ENCODE data around the gene AGPAT3. TPM values are rescaled to one million over a fixed set of nuclear protein-coding genes. Genes with fewer than 3 reads are reported as not detected.

Gene AGPAT3
- total and polyA plus RNA-seq, 8 donors: 9.9 to 83.1 (median 36.7) TPM

DNA sequence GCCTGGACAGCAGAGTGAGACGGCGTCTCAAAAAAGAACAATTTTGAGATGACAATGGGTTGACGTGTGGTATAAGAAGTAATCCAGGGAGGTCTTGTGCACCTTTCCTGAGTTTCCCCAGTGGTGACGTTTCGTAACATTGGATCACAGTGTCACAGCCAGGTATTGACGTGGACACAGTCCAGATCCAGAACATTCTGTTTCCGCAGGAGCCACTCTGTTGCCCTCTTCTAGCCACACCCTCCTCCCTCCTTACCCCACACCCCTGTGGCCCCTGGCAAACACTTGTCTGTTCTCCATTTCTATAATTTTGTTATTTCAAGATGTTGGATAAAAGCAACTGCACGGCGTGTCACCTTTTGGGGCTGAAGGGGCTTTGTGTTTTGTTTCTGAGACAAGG is 140.6 kb downstream of the AGPAT3 start:
- WGBS, 5 donors: 81 to 88% (median 84%) methylated on average over 9 of the region's 9 CpGs

DNA sequence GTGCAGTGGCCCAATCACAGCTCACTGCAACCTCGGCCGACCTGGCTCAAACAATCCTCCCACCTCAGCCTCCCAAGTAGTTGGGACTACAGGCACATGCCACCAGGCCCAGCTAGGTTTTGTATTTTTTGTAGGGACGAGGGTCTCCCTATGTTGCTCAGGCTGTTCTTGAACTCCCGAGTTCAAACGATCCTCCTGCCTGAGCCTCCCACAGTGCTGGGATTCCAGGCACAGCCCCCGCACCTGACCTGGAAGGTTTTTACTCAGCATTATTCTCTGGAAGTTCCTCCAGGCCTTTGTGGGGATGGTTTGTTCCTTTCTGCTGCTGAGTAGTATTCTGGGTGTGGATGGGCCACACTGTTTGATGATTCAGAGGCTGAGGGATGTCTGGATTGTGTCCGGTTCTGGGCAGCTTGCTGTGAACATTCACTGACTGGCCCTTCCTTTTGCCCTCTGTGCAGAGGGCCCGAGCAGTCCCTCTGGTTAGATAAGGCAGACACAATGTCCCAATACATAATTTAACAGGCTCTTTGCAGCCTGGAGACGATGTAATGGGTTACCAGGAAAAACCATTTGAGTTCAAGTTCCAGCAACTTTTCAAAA is 141.1 kb downstream of the AGPAT3 start:
- Histone ChIP-seq H3K27ac (peak overlapping the region in 4 of 5 donors; percentile 34 to 56 (median 51)), H3K4me1 (peaks cover 0 to 9% (median 3%) of the 10 kb centered on the region in 4 donors), H3K9me3 (no peaks in the 10 kb centered on the region), H3K27me3 (no peaks in the 10 kb centered on the region), H3K36me3 (no peaks in the 10 kb centered on the region), H3K4me3 (no peak overlapping the region)
- 70 to 80% (median 76%) methylated on average over 9 of the region's 9 CpGs for WGBS, 5 donors
- peak in 1 of 2 donors; percentile 42 for DNase-seq
- TF ChIP-seq, protein P1, sequence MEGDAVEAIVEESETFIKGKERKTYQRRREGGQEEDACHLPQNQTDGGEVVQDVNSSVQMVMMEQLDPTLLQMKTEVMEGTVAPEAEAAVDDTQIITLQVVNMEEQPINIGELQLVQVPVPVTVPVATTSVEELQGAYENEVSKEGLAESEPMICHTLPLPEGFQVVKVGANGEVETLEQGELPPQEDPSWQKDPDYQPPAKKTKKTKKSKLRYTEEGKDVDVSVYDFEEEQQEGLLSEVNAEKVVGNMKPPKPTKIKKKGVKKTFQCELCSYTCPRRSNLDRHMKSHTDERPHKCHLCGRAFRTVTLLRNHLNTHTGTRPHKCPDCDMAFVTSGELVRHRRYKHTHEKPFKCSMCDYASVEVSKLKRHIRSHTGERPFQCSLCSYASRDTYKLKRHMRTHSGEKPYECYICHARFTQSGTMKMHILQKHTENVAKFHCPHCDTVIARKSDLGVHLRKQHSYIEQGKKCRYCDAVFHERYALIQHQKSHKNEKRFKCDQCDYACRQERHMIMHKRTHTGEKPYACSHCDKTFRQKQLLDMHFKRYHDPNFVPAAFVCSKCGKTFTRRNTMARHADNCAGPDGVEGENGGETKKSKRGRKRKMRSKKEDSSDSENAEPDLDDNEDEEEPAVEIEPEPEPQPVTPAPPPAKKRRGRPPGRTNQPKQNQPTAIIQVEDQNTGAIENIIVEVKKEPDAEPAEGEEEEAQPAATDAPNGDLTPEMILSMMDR (IDR thresholded peaks at IDR 0.05): no peak
- TF ChIP-seq EP300 (IDR thresholded peaks at IDR 0.05) (no peak), POLR2AphosphoS5 (IDR thresholded peaks at IDR 0.05) (peak in 1 of 3 donors; percentile 42)
- intact Hi-C loops (cut with DNase I; ENCODE audit: low total_unique reads): no loop called here

More for the DNA sequence above, 140.6 kb downstream of the AGPAT3 start:
- DNase-seq: no peak
- intact Hi-C loops (cut with DNase I; ENCODE audit: low total_unique reads): no loop called here
- H3K4me1 ChIP-seq: peaks cover 0 to 5% (median 0%) of the 10 kb centered on the region in 4 donors
- no peak for TF ChIP-seq POLR2AphosphoS5 (IDR thresholded peaks at IDR 0.05)
- TF ChIP-seq, protein P1 (IDR thresholded peaks at IDR 0.05): no peak
- TF ChIP-seq EP300 (IDR thresholded peaks at IDR 0.05): no peak
- no peak for TF ChIP-seq POLR2A (IDR thresholded peaks at IDR 0.05)
- H3K9me3 ChIP-seq: no peaks in the 10 kb centered on the region
- no peak overlapping the region for H3K4me3 ChIP-seq
- H3K36me3 ChIP-seq: no peaks in the 10 kb centered on the region
- no peaks in the 10 kb centered on the region for H3K27me3 ChIP-seq
- peak overlapping the region in 4 of 5 donors; percentile 34 to 56 (median 51) for H3K27ac ChIP-seq

DNA sequence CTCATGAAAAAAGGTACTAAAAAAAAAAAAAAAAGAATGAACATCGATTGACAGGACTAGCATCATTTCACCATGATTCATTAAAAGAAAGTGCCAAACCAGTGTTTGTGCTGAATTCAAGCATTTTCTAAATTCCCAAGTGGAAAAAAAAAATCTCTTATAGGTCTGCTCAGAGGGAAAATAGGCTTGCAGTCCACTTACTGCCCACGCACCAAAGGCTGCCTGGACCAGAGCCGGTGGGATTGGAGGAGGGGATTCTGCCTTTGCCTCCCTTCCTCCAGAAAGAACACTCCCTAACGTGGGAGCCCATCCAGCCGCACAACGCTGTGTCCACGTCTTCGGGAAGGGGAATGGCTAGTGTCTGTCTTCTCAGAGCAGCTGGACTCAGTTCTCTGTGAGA is 141.6 kb downstream of the AGPAT3 start:
- intact Hi-C loops (cut with DNase I; ENCODE audit: low total_unique reads): no loop called here
- peak overlapping the region in 3 of 5 donors; percentile 28 to 54 (median 50) for H3K27ac ChIP-seq
- 71 to 82% (median 79%) methylated on average over 8 of the region's 8 CpGs for WGBS, 5 donors

DNA sequence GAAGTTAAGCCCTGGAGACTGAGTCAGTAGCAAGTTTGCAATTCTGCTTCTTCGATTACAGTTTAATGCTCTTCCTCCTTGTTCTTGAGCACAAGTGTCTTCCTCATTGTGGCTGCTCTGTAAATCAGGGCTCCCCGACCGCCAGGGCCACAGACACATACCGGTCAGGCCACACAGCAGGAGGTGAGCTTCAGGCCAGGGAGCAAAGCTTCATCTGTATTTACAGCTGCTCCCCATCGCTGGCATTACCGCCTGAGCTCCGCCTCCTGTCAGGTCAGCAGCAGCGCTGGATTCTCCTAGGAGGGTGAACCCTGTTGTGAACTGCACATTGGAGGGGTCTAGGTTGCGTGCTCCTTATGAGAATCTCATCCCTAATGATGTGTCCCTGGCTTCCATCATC is 145.4 kb downstream of the AGPAT3 start:
- TF ChIP-seq EP300 (IDR thresholded peaks at IDR 0.05): no peak
- TF ChIP-seq, protein P1 (IDR thresholded peaks at IDR 0.05): no peak
- TF ChIP-seq POLR2AphosphoS5 (IDR thresholded peaks at IDR 0.05): no peak
- no peak for TF ChIP-seq POLR2A (IDR thresholded peaks at IDR 0.05)
- no peaks in the 10 kb centered on the region for H3K9me3 ChIP-seq
- no peak for DNase-seq
- H3K27me3 ChIP-seq: no peaks in the 10 kb centered on the region
- WGBS, 5 donors: 74 to 84% (median 77%) methylated on average over 9 of the region's 9 CpGs
- intact Hi-C loops (cut with DNase I; ENCODE audit: low total_unique reads): no loop called here
- no peak overlapping the region for H3K27ac ChIP-seq
- peaks cover 9 to 41% (median 33%) of the 10 kb centered on the region in 4 donors for H3K4me1 ChIP-seq
- no peak overlapping the region for H3K4me3 ChIP-seq
- H3K36me3 ChIP-seq: no peaks in the 10 kb centered on the region

More for the DNA sequence above, 141.6 kb downstream of the AGPAT3 start:
- peak in 1 of 2 donors; percentile 73 for DNase-seq
- no peak overlapping the region for H3K4me3 ChIP-seq
- no peaks in the 10 kb centered on the region for H3K9me3 ChIP-seq
- H3K36me3 ChIP-seq: no peaks in the 10 kb centered on the region
- TF ChIP-seq EP300 (IDR thresholded peaks at IDR 0.05): no peak
- TF ChIP-seq, protein P1 (IDR thresholded peaks at IDR 0.05): no peak
- TF ChIP-seq POLR2A (IDR thresholded peaks at IDR 0.05): no peak
- no peak for TF ChIP-seq POLR2AphosphoS5 (IDR thresholded peaks at IDR 0.05)
- no peaks in the 10 kb centered on the region for H3K27me3 ChIP-seq
- peaks cover 0 to 14% (median 7%) of the 10 kb centered on the region in 4 donors for H3K4me1 ChIP-seq
